ENCODE data around the gene SLC12A3. TPM values are rescaled to one million over a fixed set of nuclear protein-coding genes. Genes with fewer than 3 reads are reported as not detected.

Gene SLC12A3
- total RNA-seq = not detected in 2 replicates

GRCh38 chr16:56864960-56865359, at the start of gene SLC12A3:
Gene SLC12A3, plus strand, starts transcription at chr16:56865207. Its CDS starts 29 bp downstream, at chr16:56865236.

GRCh38 chr16:56931892-56932720, 67.1 kb downstream of the SLC12A3 start, which contains the start of gene HERPUD1:
Gene HERPUD1, plus strand, starts transcription at chr16:56932142. Its CDS starts 103 bp downstream, at chr16:56932245.

GRCh38 chr16:56961851-56962281, 96.9 kb downstream of the SLC12A3 start, which contains the start of gene CETP:
Gene CETP, plus strand, starts transcription at chr16:56961950. Its CDS starts 30 bp downstream, at chr16:56961980.

Small RNA genes lying within 50 kb of the gene (small RNA-seq; reads per million reads assigned to genes)
- 2.9 reads per million, percentile 86 among the genes with 10 or more reads in this experiment for gene MIR138-2

Other genes starting within 250 kb of the SLC12A3 start
- gene MT1E, start 239.4 kb upstream of the SLC12A3 start, total RNA-seq = 95.0 and 97.3 TPM in 2 replicates
- gene MT1M, start 232.5 kb upstream of the SLC12A3 start, total RNA-seq = 0.65 and 2.4 TPM in 2 replicates
- gene MT1A, start 226.5 kb upstream of the SLC12A3 start, total RNA-seq = 1.7 and 5.6 TPM in 2 replicates
- not detected in 2 replicates for gene MT1B, start 213.3 kb upstream of the SLC12A3 start, total RNA-seq
- 0.33 and 0.38 TPM in 2 replicates for gene MT1F, start 207.2 kb upstream of the SLC12A3 start, total RNA-seq
- 1.2 TPM in 1 of 2 replicates, not detected in the other for gene MT1G, start 197.1 kb upstream of the SLC12A3 start, total RNA-seq
- gene MT1H, start 195.4 kb upstream of the SLC12A3 start, total RNA-seq = not detected in 2 replicates
- 32.8 and 33.0 TPM in 2 replicates for gene MT1X, start 182.7 kb upstream of the SLC12A3 start, total RNA-seq
- 68.3 and 88.9 TPM in 2 replicates for gene NUP93, start 135.1 kb upstream of the SLC12A3 start, total RNA-seq
- gene HERPUD1, start 66.9 kb downstream of the SLC12A3 start, total RNA-seq = 83.0 and 89.4 TPM in 2 replicates
- gene CETP, start 96.7 kb downstream of the SLC12A3 start, total RNA-seq = 0.65 and 2.2 TPM in 2 replicates
- gene NLRC5, start 124.3 kb downstream of the SLC12A3 start, total RNA-seq = 10.5 and 18.0 TPM in 2 replicates
- gene CPNE2, start 227.4 kb downstream of the SLC12A3 start, total RNA-seq = 76.4 and 85.8 TPM in 2 replicates

Measured in vein endothelial cell (primary cell).